ENCODE measurements around the gene MMP14. TPM values are rescaled to one million over a fixed set of nuclear protein-coding genes. Genes with fewer than 3 reads are reported as not detected.
A peak's percentile ranks its signal among the peaks of the same experiment; 100 is the strongest.

Gene MMP14
- total and polyA plus RNA-seq, 2 of the 13 experiments (the other 11 are each of a cell fraction or from before 2014, with no cell fraction given): 5.2 to 9.8 TPM

- TF ChIP-seq ZHX2 (IDR thresholded peaks at IDR 0.05; ENCODE audit: low read depth) (no peak), ZHX2 (CRISPR knock-in tag; IDR thresholded peaks at IDR 0.05; ENCODE audit: borderline replicate concordance) (no peak), SALL2 (CRISPR knock-in tag; IDR thresholded peaks at IDR 0.05) (no peak), GATAD2A (CRISPR knock-in tag; IDR thresholded peaks at IDR 0.05) (peak; percentile 26; the same call in 1 of the 2 replicates), FOXP1 (IDR thresholded peaks at IDR 0.05) (no peak), FOXP1 (CRISPR knock-in tag; IDR thresholded peaks at IDR 0.05) (peak; percentile 56), ZBTB40 (IDR thresholded peaks at IDR 0.05) (no peak), ZBTB40 (CRISPR knock-in tag; IDR thresholded peaks at IDR 0.05) (no peak), RFX3 (CRISPR knock-in tag; IDR thresholded peaks at IDR 0.05) (no peak), FOXO1 (CRISPR knock-in tag; IDR thresholded peaks at IDR 0.05) (peak; percentile 40; the same call in 1 of the 2 replicates), RARA (CRISPR knock-in tag; IDR thresholded peaks at IDR 0.05) (0 out of 2 replicates have a peak, but pooled peaks have one; percentile 22), ZC3H4 (CRISPR knock-in tag; IDR thresholded peaks at IDR 0.05; ENCODE audit: borderline replicate concordance) (no peak), MAZ (IDR thresholded peaks at IDR 0.05; ENCODE audit: borderline replicate concordance, low read depth, low read length) (no peak), MAZ (CRISPR knock-in tag; IDR thresholded peaks at IDR 0.05; ENCODE audit: low read depth) (0 out of 2 replicates have a peak, but pooled peaks have one; percentile 0), RBAK (CRISPR knock-in tag; IDR thresholded peaks at IDR 0.05) (no peak), ZNF652 (CRISPR knock-in tag; IDR thresholded peaks at IDR 0.05; ENCODE audit: borderline replicate concordance, low read depth) (0 out of 2 replicates have a peak, but pooled peaks have one; percentile 21), RBFOX2 (IDR thresholded peaks at IDR 0.05; ENCODE audit: low read depth, low read length) (no peak), FOXA3 (CRISPR knock-in tag; IDR thresholded peaks at IDR 0.05) (0 out of 2 replicates have a peak, but pooled peaks have one; percentile 26), MIXL1 (CRISPR knock-in tag; IDR thresholded peaks at IDR 0.05) (0 out of 2 replicates have a peak, but pooled peaks have one; percentile 11)
These were observed 25.3 kb downstream of the MMP14 start (continued) for GRCh38 chr14:22861651-22862050.
